HL-60 (cell line): Measurements from ENCODE around the gene SPACA5.

Experiments used
- POLR2AphosphoS5 ChIP-seq: IDR thresholded peaks from 2 replicates; pipeline ENCODE4 v1.6.1; 2012; ENCODE audit warnings: low read depth
- TF ChIP-seq, protein P1 (sequence below): IDR thresholded peaks from one replicate; pipeline ENCODE4 v1.5.1; 2011; ENCODE audit warnings: low read length, control low read depth, inconsistent platforms; ENCODE audit not compliant: insufficient read depth

DNA sequence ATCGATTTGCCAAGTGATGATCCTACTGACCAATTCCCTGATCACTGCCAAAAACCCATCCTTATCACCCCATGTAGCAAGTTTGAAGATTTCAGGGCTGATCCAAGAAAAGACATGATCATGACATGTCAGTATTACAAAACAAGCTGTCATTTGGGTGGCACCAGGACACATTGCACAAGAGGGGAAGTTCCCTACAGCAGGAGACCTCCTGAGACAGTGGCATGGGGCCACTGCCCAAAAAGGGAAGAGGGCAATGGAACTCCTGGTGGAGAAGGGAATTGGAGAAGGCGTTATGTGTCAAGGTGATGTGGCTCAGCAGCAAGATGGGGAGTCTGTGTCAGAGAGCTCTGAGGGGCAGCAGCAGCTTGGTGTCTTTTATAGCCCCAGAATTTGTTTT, 46.4 kb upstream of the SPACA5 start:
- TF ChIP-seq, protein P1, sequence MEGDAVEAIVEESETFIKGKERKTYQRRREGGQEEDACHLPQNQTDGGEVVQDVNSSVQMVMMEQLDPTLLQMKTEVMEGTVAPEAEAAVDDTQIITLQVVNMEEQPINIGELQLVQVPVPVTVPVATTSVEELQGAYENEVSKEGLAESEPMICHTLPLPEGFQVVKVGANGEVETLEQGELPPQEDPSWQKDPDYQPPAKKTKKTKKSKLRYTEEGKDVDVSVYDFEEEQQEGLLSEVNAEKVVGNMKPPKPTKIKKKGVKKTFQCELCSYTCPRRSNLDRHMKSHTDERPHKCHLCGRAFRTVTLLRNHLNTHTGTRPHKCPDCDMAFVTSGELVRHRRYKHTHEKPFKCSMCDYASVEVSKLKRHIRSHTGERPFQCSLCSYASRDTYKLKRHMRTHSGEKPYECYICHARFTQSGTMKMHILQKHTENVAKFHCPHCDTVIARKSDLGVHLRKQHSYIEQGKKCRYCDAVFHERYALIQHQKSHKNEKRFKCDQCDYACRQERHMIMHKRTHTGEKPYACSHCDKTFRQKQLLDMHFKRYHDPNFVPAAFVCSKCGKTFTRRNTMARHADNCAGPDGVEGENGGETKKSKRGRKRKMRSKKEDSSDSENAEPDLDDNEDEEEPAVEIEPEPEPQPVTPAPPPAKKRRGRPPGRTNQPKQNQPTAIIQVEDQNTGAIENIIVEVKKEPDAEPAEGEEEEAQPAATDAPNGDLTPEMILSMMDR: no peak
- no peak for TF ChIP-seq POLR2AphosphoS5
